Trophoblast cell (in vitro differentiated cells and primary cell): ENCODE results near the gene RS1.

Source experiments
- DNase-seq, 2 donors: peaks; one replicate each; pipeline ENCODE4 v3.0.0-alpha.2; 2016
- H2AFZ ChIP-seq: 2 replicates; pipeline ENCODE4 v1.6.1; 2013; ENCODE audit warnings: low read length, moderate library complexity, mild to moderate bottlenecking; ENCODE audit not compliant: insufficient read depth, poor library complexity
- H2AK5ac ChIP-seq: 2 replicates; pipeline ENCODE4 v1.6.1; 2013; ENCODE audit warnings: mild to moderate bottlenecking, low read length
- H2BK120ac ChIP-seq: 2 replicates; pipeline ENCODE4 v1.6.1; 2013; ENCODE audit warnings: low read length, mild to moderate bottlenecking, moderate library complexity; ENCODE audit not compliant: insufficient read depth, poor library complexity
- H2BK12ac ChIP-seq: 2 replicates; pipeline ENCODE4 v1.6.1; 2013; ENCODE audit warnings: mild to moderate bottlenecking, low read length, moderate library complexity
- H2BK5ac ChIP-seq: 2 replicates; pipeline ENCODE4 v1.6.1; 2013; ENCODE audit warnings: low read length, low read depth, moderate library complexity, mild to moderate bottlenecking; ENCODE audit not compliant: poor library complexity
- H3K14ac ChIP-seq: 2 replicates; pipeline ENCODE4 v1.6.1; 2013; ENCODE audit warnings: mild to moderate bottlenecking, low read length
- H3K18ac ChIP-seq: 2 replicates; pipeline ENCODE4 v1.6.1; 2013; ENCODE audit warnings: mild to moderate bottlenecking, low read length
- H3K23ac ChIP-seq: 2 replicates; pipeline ENCODE4 v1.6.1; 2013; ENCODE audit warnings: low read length
- H3K27ac ChIP-seq: 2 replicates; pipeline ENCODE4 v1.5.1; 2013; ENCODE audit warnings: low read depth, mild to moderate bottlenecking, inconsistent platforms, low read length, moderate library complexity
- H3K27me3 ChIP-seq: 2 replicates; pipeline ENCODE4 v1.6.1; 2013; ENCODE audit warnings: inconsistent platforms, mild to moderate bottlenecking, low read length, moderate library complexity; ENCODE audit not compliant: insufficient read depth
- H3K36me3 ChIP-seq, 2 experiments: 1 replicate in 1 of 2; 2 replicates in 1 of 2; pipeline ENCODE4 v1.6.1; 2013; ENCODE audit warnings: low read length in 2 of 2, mild to moderate bottlenecking in 2 of 2, moderate library complexity in 1 of 2; ENCODE audit not compliant: insufficient read depth in 2 of 2, control insufficient read depth in 1 of 2
- H3K4ac ChIP-seq: 2 replicates; pipeline ENCODE4 v1.6.1; 2013; ENCODE audit warnings: low read depth, mild to moderate bottlenecking, low read length, moderate library complexity
- H3K4me1 ChIP-seq, 2 experiments: 1 replicate in 1 of 2; 2 replicates in 1 of 2; pipeline ENCODE4 v1.6.1; 2013; ENCODE audit warnings: low read length in 2 of 2, mild to moderate bottlenecking in 2 of 2, moderate library complexity in 1 of 2; ENCODE audit not compliant: insufficient read depth in 2 of 2, control insufficient read depth in 1 of 2
- H3K4me2 ChIP-seq: 2 replicates; pipeline ENCODE4 v1.6.1; 2013; ENCODE audit warnings: inconsistent platforms, mild to moderate bottlenecking, low read length, moderate library complexity
- H3K4me3 ChIP-seq: 2 replicates; pipeline ENCODE4 v1.5.1; 2013; ENCODE audit warnings: mild to moderate bottlenecking, low read depth, low read length, inconsistent platforms
- H3K79me1 ChIP-seq: one replicate; pipeline ENCODE4 v1.6.1; 2013; ENCODE audit warnings: low read length
- H3K79me2 ChIP-seq: 2 replicates; pipeline ENCODE4 v1.6.1; 2013; ENCODE audit warnings: low read length, mild to moderate bottlenecking; ENCODE audit not compliant: control insufficient read depth, insufficient read depth, poor library complexity
- H3K9ac ChIP-seq: 2 replicates; pipeline ENCODE4 v1.6.1; 2013; ENCODE audit warnings: mild to moderate bottlenecking, low read length
- H3K9me3 ChIP-seq: 2 replicates; pipeline ENCODE4 v1.6.1; 2013; ENCODE audit warnings: low read depth, mild to moderate bottlenecking, control low read depth, inconsistent platforms, low read length; ENCODE audit not compliant: insufficient read depth
- H4K12ac ChIP-seq: 2 replicates; pipeline ENCODE4 v1.6.1; 2013; ENCODE audit warnings: low read depth, mild to moderate bottlenecking, low read length, moderate library complexity
- H4K8ac ChIP-seq: 2 replicates; pipeline ENCODE4 v1.6.1; 2013; ENCODE audit warnings: low read depth, mild to moderate bottlenecking, low read length, moderate library complexity
- H4K91ac ChIP-seq: one replicate; pipeline ENCODE4 v1.6.1; 2013; ENCODE audit warnings: low read depth, mild to moderate bottlenecking, low read length, moderate library complexity
- WGBS: extraction: QIAGEN DNeasy Blood & Tissue Kit; methylation state at CpG from one replicate; pipeline ENCODE4 v1.1.7; 2013; ENCODE audit warnings: missing lambda C conversion rate; ENCODE audit not compliant: insufficient read length, insufficient coverage; ENCODE audit errors: extremely low coverage; 5-methylcytosine and 5-hydroxymethylcytosine counted together

Gene RS1

GRCh38 chrX:18676050-18676449 lies 4.1 kb upstream of the RS1 start:
- H3K4me1 ChIP-seq, result peaks cover 0 to 3% of the 10 kb centered on the region in 2 experiments
- no peak overlapping the region for H3K4me2 ChIP-seq
- no peaks in the 10 kb centered on the region for H3K79me2 ChIP-seq
- H3K18ac ChIP-seq, result no peak overlapping the region
- no peak for DNase-seq
- H3K79me1 ChIP-seq, result peaks cover 7% of the 10 kb centered on the region
- no peak overlapping the region for H3K23ac ChIP-seq
- no peak overlapping the region for H3K14ac ChIP-seq
- no peak overlapping the region for H2AFZ ChIP-seq
- H4K12ac ChIP-seq, result no peak overlapping the region
- H4K91ac ChIP-seq, result no peak overlapping the region
- H3K9me3 ChIP-seq, result no peaks in the 10 kb centered on the region
- no peaks in the 10 kb centered on the region for H3K36me3 ChIP-seq
- H3K27ac ChIP-seq, result no peak overlapping the region
- no peak overlapping the region for H2BK5ac ChIP-seq
- H3K27me3 ChIP-seq, result no peaks in the 10 kb centered on the region
- no peak overlapping the region for H3K4me3 ChIP-seq
- H2BK120ac ChIP-seq, result no peak overlapping the region
- no peak overlapping the region for H2AK5ac ChIP-seq
- no peak overlapping the region for H2BK12ac ChIP-seq
- no peak overlapping the region for H3K9ac ChIP-seq
- H4K8ac ChIP-seq, result no peak overlapping the region
- no CpG with 5 or more reads among the region's 10 CpGs for WGBS
- H3K4ac ChIP-seq, result no peak overlapping the region

GRCh38 chrX:18674788-18675735 lies 3.2 kb upstream of the RS1 start:
- Histone ChIP-seq H2AFZ (peak overlapping the region; percentile 23), H3K9me3 (no peaks in the 10 kb centered on the region), H2BK12ac (no peak overlapping the region), H2AK5ac (no peak overlapping the region), H3K4ac (no peak overlapping the region), H3K18ac (no peak overlapping the region), H3K27me3 (no peaks in the 10 kb centered on the region), H3K4me2 (peak overlapping the region; percentile 77), H3K14ac (no peak overlapping the region), H3K9ac (peak overlapping the region; percentile 61), H3K4me1 (peaks cover 0 to 3% of the 10 kb centered on the region in 2 experiments), H4K12ac (peak overlapping the region; percentile 27), H2BK120ac (peak overlapping the region; percentile 56), H2BK5ac (peak overlapping the region; percentile 36), H3K27ac (peak overlapping the region; percentile 47), H3K4me3 (peak overlapping the region; percentile 79), H3K79me1 (peaks cover 7% of the 10 kb centered on the region), H3K36me3 (no peaks in the 10 kb centered on the region), H4K91ac (peak overlapping the region; percentile 72), H3K79me2 (no peaks in the 10 kb centered on the region), H4K8ac (peak overlapping the region; percentile 88), H3K23ac (no peak overlapping the region)
- peak; percentile 59 to 85 for DNase-seq
- WGBS, result no CpG with 5 or more reads among the region's 74 CpGs

- H4K8ac ChIP-seq, result peak overlapping the region; percentile 65
- H3K4me3 ChIP-seq, result peak overlapping the region; percentile 64
- peak overlapping the region; percentile 40 for H2BK12ac ChIP-seq
- peak overlapping the region; percentile 77 for H3K4me2 ChIP-seq
- peak overlapping the region; percentile 24 for H4K91ac ChIP-seq
- H2AK5ac ChIP-seq, result no peak overlapping the region
- no peak overlapping the region for H2BK120ac ChIP-seq
- H2AFZ ChIP-seq, result no peak overlapping the region
- H3K27ac ChIP-seq, result no peak overlapping the region
- peaks cover 0 to 3% of the 10 kb centered on the region in 2 experiments for H3K4me1 ChIP-seq
- H3K14ac ChIP-seq, result no peak overlapping the region
- peaks cover 7% of the 10 kb centered on the region for H3K79me1 ChIP-seq
- H2BK5ac ChIP-seq, result peak overlapping the region; percentile 21
- peak overlapping the region; percentile 75 for H4K12ac ChIP-seq
- H3K18ac ChIP-seq, result no peak overlapping the region
- no peak overlapping the region for H3K9ac ChIP-seq
- no peak for DNase-seq
- no peaks in the 10 kb centered on the region for H3K9me3 ChIP-seq
- H3K79me2 ChIP-seq, result no peaks in the 10 kb centered on the region
- no peaks in the 10 kb centered on the region for H3K36me3 ChIP-seq
- H3K4ac ChIP-seq, result no peak overlapping the region
- WGBS, result no CpG with 5 or more reads among the region's 19 CpGs
- no peaks in the 10 kb centered on the region for H3K27me3 ChIP-seq
- H3K23ac ChIP-seq, result no peak overlapping the region
Observed at GRCh38 chrX:18674417-18674787, 2.5 kb upstream of the RS1 start.

- Histone ChIP-seq H3K18ac (no peak overlapping the region), H3K4ac (no peak overlapping the region), H2AK5ac (no peak overlapping the region), H3K9ac (no peak overlapping the region), H3K79me1 (no peaks in the 10 kb centered on the region), H3K23ac (no peak overlapping the region), H3K4me3 (no peak overlapping the region), H3K27me3 (no peaks in the 10 kb centered on the region), H4K12ac (no peak overlapping the region), H2BK5ac (no peak overlapping the region), H3K79me2 (no peaks in the 10 kb centered on the region), H4K8ac (no peak overlapping the region), H3K4me2 (no peak overlapping the region), H4K91ac (no peak overlapping the region), H2BK12ac (no peak overlapping the region), H3K36me3 (no peaks in the 10 kb centered on the region), H3K9me3 (no peaks in the 10 kb centered on the region), H3K4me1 (no peaks in the 10 kb centered on the region), H3K14ac (no peak overlapping the region), H2AFZ (no peak overlapping the region), H2BK120ac (no peak overlapping the region), H3K27ac (no peak overlapping the region)
- whole genome bisulfite sequencing, result no CpG with 5 or more reads among the region's 15 CpGs
- DNase-seq, result peak in 1 of 2 donors; percentile 56
Observed at GRCh38 chrX:18668071-18668835, 3.7 kb downstream of the RS1 start.
